ENCODE results near the gene KATNB1. TPM values are rescaled to one million over a fixed set of nuclear protein-coding genes. Genes with fewer than 3 reads are reported as not detected.

Gene KATNB1, protein sequence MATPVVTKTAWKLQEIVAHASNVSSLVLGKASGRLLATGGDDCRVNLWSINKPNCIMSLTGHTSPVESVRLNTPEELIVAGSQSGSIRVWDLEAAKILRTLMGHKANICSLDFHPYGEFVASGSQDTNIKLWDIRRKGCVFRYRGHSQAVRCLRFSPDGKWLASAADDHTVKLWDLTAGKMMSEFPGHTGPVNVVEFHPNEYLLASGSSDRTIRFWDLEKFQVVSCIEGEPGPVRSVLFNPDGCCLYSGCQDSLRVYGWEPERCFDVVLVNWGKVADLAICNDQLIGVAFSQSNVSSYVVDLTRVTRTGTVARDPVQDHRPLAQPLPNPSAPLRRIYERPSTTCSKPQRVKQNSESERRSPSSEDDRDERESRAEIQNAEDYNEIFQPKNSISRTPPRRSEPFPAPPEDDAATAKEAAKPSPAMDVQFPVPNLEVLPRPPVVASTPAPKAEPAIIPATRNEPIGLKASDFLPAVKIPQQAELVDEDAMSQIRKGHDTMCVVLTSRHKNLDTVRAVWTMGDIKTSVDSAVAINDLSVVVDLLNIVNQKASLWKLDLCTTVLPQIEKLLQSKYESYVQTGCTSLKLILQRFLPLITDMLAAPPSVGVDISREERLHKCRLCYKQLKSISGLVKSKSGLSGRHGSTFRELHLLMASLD
- total RNA-seq: 21.1 and 26.7 TPM in 2 replicates

DNA sequence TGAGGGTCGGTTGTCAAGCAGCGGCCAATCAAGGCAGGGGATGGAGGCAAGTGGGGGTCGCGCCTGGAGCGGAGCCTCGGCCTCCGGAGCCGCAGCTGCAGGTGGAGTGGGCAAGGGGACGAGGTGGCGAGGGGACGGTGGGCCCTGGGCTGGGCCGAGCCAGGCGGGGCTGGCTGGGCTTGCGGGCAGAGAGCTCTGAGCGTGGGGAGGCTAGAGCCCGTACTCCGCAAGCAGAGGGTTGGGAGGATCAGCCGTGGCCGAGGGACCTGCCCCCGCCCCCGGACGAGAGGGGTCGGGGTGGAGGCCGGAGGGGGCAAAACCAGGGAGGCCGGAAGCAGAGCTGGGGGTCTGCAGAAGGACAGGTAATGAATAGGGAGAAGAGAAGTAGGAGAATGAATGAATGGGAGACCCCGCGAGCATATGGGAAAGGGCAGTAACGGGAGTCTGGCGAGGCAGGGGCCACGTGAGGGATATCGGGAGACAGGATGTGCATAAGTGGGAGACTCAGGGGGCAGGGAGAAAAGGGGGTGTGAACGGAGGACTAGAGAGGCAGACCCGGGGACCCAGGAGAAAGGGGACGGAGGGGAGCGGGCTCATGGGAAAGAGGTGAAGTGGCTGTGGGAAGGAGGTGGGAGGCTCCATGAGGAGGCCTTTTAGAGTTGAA lies at the start of gene KATNB1:
TSS of gene KATNB1 (plus strand) at position 16 of the 664 bp plus-strand sequence. CDS start 1,474 bp downstream, outside the sequence.

DNA sequence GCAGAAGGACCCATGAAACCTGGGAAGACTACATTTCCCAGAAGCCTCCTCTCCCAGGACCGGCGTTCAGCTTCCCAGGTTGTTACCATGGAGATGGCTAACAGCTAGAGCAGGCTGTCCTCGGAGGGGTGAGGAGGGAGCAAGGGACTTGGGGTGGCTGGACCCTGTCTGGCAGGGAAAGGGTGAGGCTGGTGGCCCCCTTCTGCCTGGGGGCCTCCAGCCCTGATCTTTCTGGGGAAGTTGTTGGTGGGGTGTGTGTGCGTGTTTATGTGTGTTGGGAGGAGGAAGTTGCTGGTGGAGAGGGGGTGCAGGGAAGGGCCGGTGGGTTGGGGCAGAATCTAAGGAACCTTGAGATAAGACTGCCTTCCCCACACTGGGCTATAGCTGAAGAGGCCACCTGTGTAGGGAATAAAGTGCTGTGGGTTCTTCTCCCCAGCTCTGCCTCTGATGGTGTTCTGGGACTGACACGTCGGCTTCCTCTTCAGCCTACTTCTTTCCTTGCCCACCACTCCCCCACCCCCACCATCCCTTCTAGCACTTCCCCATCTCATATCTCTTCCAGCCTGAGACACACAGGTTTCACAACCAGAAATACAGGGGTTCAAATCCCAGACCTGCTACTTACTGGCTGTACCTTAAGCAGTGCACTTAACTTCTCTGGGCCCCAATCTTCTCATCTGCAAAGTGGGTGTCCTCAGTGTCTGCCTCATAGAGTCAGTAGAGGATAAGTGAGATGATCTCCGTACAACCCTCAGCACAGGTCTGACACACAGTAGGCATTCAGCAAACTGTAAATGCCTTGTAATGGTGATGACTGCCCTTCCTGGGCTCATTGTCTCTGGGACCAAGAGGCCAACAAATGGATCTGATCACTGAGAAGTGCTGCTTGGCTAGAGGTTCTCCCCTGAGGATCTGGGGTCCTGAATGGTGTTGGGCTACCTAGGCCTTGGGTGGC lies 40.6 kb upstream of the KATNB1 start, which contains the start of gene DRC7:
TSS of gene DRC7 (plus strand) at position 82 of the 955 bp plus-strand sequence. CDS start 3,144 bp downstream, outside the sequence.

DNA sequence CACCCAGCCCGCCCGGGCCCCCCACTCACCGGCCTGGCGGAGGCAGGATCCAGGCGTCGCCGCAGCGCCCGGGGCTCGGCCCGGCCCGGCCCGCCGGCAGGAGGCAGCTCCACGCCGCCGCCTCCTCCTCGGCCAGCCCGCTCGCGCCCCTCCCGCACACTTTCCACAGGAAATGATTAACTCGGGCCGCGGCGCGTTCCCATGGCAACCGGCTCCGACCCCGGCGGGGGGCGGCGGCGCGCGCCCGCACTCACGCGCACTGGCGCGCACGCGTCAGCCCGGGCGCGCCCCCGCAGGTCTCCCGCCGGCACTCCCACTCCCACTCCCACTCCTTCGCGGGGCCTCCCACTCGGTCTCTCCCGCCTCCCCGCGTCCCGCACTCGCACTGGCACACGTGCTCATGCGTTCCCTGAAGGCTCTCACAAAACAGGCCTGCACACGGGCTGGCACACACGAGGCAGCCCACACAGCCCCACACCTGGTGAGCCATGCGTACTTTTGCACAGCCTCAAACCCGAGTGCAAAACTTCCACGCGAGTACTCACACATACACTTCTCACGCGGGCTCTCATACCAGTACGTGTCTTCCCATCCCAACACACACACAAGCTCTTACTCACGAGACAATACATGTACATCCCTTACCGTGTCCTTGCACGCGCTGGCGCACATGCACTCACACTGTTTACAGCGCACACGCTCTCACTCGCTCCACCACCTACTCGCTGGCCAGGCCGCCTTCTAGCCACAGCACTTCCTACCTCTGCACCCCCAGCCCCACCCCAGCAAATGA lies 67.0 kb downstream of the KATNB1 start, which contains the start of gene KIFC3:
TSS of gene KIFC3 (minus strand) at position 151 of the 793 bp plus-strand sequence. CDS start 4,248 bp downstream, outside the sequence.

Other genes with a start within 250 kb of the KATNB1 start
- 24.7 and 26.9 TPM in 2 replicates for gene DOK4, start 249.3 kb upstream of the KATNB1 start, total RNA-seq
- 12.4 and 27.4 TPM in 2 replicates for gene CCDC102A, start 199.2 kb upstream of the KATNB1 start, total RNA-seq
- not detected in 2 replicates for gene ADGRG5, start 193.1 kb upstream of the KATNB1 start, total RNA-seq
- gene ADGRG1, start 107.1 kb upstream of the KATNB1 start, total RNA-seq: 0.89 and 2.4 TPM in 2 replicates
- not detected in 2 replicates for gene ADGRG3, start 67.5 kb upstream of the KATNB1 start, total RNA-seq
- 0.50 TPM in 1 of 2 replicates, not detected in the other for gene DRC7, start 41.0 kb upstream of the KATNB1 start, total RNA-seq
- 76.2 and 81.3 TPM in 2 replicates for gene KIFC3, start 66.7 kb downstream of the KATNB1 start, total RNA-seq
- not detected in 2 replicates for gene CNGB1, start 235.4 kb downstream of the KATNB1 start, total RNA-seq

Measured in uterine smooth muscle cell (primary cell).